Keratinocyte (primary cell): Measurements from ENCODE around the gene KIF2C.

Source experiments
- CTCF ChIP-seq, 3 experiments: IDR thresholded peaks in 1 of 3; conservative IDR thresholded peaks in 1 of 3; optimal IDR thresholded peaks in 1 of 3; 2 replicates in 2 of 3; 3 replicates in 1 of 3; pipeline versions ENCODE3 to v1.5.1; 2011; ENCODE audit warnings: low read length in 3 of 3, mild to moderate bottlenecking in 3 of 3, moderate library complexity in 2 of 3, control low read depth in 1 of 3, inconsistent platforms in 1 of 3; ENCODE audit not compliant: insufficient read depth in 2 of 3; ENCODE audit errors: extremely low read depth in 1 of 3
- EZH2 ChIP-seq: IDR thresholded peaks from one replicate; pipeline ENCODE4 v1.6.1; 2012; ENCODE audit warnings: inconsistent platforms, mild to moderate bottlenecking, low read length, moderate library complexity

DNA sequence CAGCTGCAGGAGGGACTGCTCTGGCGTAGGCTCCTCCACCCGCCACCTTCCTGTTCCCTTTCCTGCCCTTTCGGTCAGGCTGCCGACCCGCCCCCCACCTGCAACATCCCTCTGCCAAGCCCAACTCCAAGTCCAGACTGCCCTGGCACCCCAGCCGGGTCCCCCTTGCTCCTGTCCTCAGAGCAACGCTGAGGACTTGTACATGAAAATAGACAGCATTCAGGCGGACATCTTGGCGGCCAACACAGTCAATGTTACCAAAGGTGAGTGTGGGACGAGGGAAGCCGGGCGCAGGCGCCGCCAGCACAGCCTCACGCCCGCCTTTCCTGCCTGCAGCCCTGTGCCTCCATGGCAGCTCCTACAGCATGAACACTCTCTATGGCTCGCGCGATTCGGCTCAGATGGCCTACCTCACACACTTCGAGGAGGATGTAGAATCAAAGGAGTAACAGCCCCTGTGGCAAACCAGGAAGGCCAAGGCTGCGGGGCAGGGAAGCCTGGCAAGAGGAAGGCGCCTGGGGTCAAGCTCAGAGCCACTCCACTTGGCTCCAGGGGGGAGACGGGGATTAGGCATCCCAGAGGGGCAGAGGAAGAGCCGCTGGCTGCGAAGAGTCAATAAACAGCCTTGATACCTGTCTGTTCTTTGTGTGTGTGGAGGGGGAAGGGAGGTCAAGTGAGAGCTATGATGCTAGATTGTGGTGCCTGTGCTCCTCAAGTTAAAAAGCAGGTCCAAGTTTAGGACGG is 14.5 kb upstream of the KIF2C start:
- TF ChIP-seq CTCF (optimal IDR thresholded peaks at IDR 0.05 in 1 of 3, IDR thresholded peaks at IDR 0.05 in 1 of 3, conservative IDR thresholded peaks at IDR 0.05 in 1 of 3; ENCODE audit: extremely low read depth in 1 of 3, insufficient read depth in 2 of 3, low read length in 3 of 3): no peak
- TF ChIP-seq EZH2: no peak
